Muscle of arm (tissue), 12 donors: Measurements from ENCODE around the gene YIPF1. TPM values are rescaled to one million over a fixed set of nuclear protein-coding genes. Genes with fewer than 3 reads are reported as not detected.
"Not testable (repeated sequence)": the region's sequence is repeated elsewhere in the genome, so short reads cannot be mapped to it uniquely, and the experiment has no call there.

Experiments used
- DNase-seq: peaks from one replicate; pipeline ENCODE4 v3.0.0-alpha.2; 2013
- polyA plus RNA-seq, 12 donors: library from polyadenylated mRNA; unstranded; fragments of 120-200 nt; gene quantifications; one replicate each; pipeline ENCODE4 v1.2.1, GENCODE V29; 2013; ENCODE audit not compliant: insufficient read length in 12 of 12

YIPF1 gene
- polyA plus RNA-seq, 12 donors: 13.1 to 18.9 (median 16.5) TPM; not detected in 2

DNA sequence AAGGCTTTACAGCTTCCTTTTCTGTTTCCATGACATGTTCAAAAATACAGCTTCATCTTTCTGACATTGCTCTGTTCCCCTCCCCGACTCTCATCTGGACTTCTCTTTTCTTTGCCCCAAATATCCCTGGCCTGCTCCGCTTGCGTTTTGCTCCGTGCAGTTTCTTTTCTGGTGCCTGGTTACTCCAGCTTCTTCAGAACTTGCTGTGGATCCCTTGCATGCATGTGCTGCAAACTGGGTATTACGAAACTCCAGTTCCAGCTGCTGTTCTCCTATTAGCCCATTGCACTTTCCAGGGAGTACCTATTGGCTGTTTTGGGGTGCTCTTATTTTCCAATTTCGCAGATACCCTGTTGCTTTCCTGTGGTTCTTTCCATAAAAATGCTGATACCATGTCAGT is 41.6 kb downstream of the YIPF1 start:
- DNase-seq: no peak

DNA sequence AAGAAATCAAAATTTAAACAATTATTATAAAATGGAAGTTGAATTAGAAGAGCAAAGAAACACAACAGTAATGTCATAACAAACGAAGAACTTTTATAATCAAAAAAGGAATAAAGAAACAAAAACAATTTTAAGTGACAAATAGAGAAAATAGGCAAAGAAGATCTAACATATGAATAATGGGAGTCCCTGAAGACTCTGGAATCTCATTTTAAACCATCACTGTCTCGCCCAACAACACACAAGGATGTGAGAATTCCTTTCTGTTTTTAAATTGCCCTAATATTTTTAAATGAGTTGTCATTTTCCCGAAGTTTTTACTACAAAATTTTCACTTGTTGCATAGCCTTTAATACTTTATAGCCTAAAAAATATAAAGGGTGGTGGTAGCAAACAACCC is 47.2 kb downstream of the YIPF1 start:
- DNase-seq: no peak

GRCh38 chr1:53838654-53838974 is 51.0 kb downstream of the YIPF1 start:
- DNase-seq: no peak

GRCh38 chr1:53837924-53838653 is 51.5 kb downstream of the YIPF1 start, which contains the start of gene NDC1:
Gene NDC1 (minus strand): TSS chr1:53838296. CDS start chr1:53838261, 35 bp downstream.
- peak; percentile 96 for DNase-seq

DNA sequence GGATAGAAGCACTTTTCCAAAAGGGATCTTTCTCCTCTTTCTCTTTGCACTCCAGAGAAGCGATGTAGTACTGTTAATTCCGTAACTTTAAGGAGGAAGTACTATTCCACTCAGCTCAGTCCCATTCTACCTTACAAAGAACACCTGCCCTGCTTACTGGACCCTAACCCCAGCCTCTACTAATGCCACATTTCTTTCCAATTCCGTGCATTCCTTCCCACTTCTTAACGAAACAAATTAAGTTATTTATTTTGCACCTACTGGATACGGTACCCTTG is 52.0 kb downstream of the YIPF1 start:
- no peak for DNase-seq

- no peak for DNase-seq
Measured at GRCh38 chr1:53835491-53835890, 54.1 kb downstream of the YIPF1 start.

GRCh38 chr1:53834776-53835175 is 54.8 kb downstream of the YIPF1 start:
- DNase-seq: no peak

DNA sequence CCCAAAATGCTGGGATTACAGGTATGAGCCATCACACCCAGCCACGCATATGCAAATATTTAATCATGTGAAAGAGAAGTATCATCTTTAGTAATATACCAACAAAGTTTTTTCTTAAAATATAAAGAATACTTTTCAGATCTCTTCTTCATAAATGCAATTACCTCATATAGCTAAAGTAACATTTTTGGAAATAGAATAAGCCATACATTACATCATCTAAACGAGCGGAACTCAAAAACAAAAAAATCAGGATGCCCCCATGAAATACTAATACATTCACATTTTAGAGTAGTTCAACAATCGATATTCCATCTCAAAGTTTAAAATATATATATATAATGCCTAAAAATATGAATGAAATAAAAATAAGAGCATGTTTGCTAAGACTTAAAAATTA is 56.2 kb downstream of the YIPF1 start:
- DNase-seq: no peak

DNA sequence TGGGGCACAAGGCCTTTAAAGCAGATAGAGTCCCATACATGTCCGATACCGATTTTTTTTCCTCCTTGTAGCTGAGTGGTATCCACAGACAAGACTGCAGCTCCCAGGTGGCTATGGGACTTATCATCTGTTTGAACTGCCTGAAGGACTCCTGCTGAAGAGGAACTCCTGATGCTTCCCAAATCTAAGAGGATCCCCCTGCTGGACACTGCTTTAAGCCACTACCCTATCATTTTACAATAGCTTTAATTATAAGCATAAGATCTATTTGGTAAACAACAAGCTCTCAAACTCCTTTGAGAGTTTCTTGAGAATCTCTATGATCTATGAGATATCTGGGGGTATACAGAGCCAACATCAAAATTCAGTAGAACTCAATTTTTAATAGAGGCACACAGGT is 63.2 kb downstream of the YIPF1 start:
- no peak for DNase-seq

- no peak for DNase-seq
Measured at GRCh38 chr1:53825306-53825705, 64.3 kb downstream of the YIPF1 start.

GRCh38 chr1:53822931-53823330 is 66.7 kb downstream of the YIPF1 start:
- DNase-seq: no peak

DNA sequence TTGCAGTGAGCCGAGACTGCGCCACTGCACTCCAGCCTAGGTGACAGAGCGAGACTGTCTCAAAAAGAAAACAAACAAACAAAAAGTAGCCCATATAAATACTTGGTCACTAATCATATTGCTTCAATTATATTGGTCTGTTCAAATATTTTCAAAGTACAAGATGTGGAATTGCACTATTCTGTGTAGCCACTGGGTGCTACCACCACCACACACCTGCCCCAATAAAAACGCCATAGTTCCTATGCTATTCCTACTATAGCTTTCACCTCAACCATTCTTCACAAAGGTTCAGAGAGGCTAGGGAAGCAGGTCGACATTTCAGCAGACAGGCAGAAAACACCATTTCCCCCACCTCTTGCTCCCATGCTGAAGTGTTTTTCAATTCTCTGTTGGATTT is 68.2 kb downstream of the YIPF1 start:
- DNase-seq: no peak

DNA sequence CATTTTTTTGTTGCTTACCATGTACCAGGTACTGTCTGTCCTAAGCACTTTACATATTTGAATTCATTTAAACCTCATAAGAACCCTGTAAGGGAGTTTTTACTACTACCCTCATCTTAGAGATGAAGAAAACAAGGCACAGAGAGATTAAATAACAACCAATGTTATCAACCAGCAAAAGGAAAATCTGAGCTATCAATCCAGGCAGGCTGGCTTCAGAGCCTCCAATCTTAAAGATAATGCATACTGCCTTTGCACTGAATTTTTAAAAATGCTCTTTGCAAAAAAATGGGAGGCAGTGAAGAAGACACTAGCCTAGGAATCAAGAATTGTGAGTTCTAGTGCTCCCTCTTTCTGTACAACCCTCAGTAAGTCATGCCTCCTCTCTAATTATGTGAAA is 70.2 kb downstream of the YIPF1 start:
- DNase-seq: no peak

GRCh38 chr1:53816584-53816983 is 73.0 kb downstream of the YIPF1 start:
- not testable (repeated sequence) for DNase-seq

DNA sequence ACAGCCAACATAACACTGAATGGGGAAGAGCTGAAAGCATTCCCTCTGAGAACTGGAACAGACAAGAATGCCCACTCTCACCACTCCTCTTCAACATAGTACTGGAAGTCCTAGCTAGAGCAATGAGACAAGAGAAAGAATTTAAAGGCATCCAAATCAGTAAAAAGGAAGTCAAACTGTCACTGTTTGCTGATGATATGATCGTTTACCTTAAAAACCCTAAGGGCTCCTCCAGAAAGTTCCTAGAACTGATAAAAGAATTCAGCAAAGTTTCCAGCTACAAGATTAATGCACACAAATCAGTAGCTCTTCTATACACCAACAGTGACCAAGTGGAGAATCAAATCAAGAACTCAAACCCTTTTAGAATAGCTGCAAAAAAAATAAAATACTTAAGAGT is 74.1 kb downstream of the YIPF1 start:
- DNase-seq: not testable (repeated sequence)

GRCh38 chr1:53811414-53811851 is 78.2 kb downstream of the YIPF1 start:
- no peak for DNase-seq

GRCh38 chr1:53810497-53810896 is 79.1 kb downstream of the YIPF1 start:
- no peak for DNase-seq

DNA sequence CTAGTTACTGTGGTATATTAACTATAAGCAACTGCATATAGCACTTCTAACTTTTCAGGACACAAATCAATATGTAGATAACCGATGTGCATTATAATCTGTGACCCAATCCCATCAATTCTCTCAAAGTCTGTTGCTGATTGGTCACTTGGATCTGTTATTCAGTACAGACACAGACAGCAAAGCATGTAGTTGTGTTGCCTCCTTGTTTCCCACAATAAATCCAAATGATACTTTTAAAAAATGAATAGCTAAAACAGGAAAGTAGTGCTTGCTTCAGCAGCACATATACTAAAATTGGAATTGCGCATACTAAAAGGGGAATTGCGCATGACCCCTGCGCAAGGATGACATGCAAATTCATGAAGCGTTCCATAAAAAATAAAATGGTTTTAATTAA is 79.6 kb downstream of the YIPF1 start:
- no peak for DNase-seq

DNA sequence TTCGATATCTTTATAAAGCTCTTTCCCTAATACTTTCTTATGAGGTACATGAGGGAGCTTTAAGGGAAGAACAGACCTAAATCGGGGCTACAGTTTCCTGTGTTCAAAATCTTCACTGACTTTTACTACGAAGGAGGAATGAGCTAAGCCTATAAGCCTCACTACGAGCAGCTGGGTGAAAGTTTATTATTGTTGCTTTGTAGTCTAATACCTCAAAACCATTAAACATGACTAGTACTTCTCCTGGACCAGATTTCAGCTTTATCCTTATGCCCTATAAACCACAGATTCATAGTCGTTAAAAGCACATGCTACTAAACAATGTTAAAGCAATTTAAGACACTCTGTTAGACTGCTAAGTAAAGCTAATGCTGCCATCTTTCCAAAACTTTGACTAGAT is 81.7 kb downstream of the YIPF1 start:
- DNase-seq: no peak

- DNase-seq: no peak
Measured at GRCh38 chr1:53804791-53805505, 84.6 kb downstream of the YIPF1 start.

- DNase-seq: no peak
Measured at GRCh38 chr1:53804181-53804580, 85.4 kb downstream of the YIPF1 start.
